Mesothelial cell of epicardium (in vitro differentiated cells): ENCODE results near the gene AUNIP. TPM values are rescaled to one million over a fixed set of nuclear protein-coding genes. Genes with fewer than 3 reads are reported as not detected.
"Not testable (repeated sequence)": the region's sequence is repeated elsewhere in the genome, so short reads cannot be mapped to it uniquely, and the experiment has no call there.

ENCODE experiments used
- DNase-seq, 2 experiments: peaks; one replicate each; pipeline ENCODE4 v3.0.0; 2021; ENCODE audit warnings: low spot score in 2 of 2; ENCODE audit not compliant: unreplicated experiment in 2 of 2
- H3K27ac Mint-ChIP-seq: 2 replicates; pipeline ENCODE4 v1.8.0; 2021; ENCODE audit warnings: mixed read lengths
- H3K27me3 Mint-ChIP-seq: 2 replicates; pipeline ENCODE4 v1.8.0; 2021; ENCODE audit warnings: low read depth, mixed read lengths
- H3K36me3 Mint-ChIP-seq: 2 replicates; pipeline ENCODE4 v1.8.0; 2021; ENCODE audit warnings: mixed read lengths
- H3K4me1 Mint-ChIP-seq: 2 replicates; pipeline ENCODE4 v1.8.0; 2021; ENCODE audit warnings: mixed read lengths
- H3K4me3 Mint-ChIP-seq: 2 replicates; pipeline ENCODE4 v1.8.0; 2021; ENCODE audit warnings: mild to moderate bottlenecking, moderate library complexity, mixed read lengths
- H3K9me3 Mint-ChIP-seq: 2 replicates; pipeline ENCODE4 v1.8.0; 2021; ENCODE audit warnings: mixed read lengths
- total RNA-seq: library from RNA; stranded (reverse); gene quantifications from 3 replicates; pipeline ENCODE4 v1.2.1, GENCODE V29; 2021
- TF ChIP-seq, protein P1 (sequence below): fragments of 200-600 bp; sonication (generic); IDR thresholded peaks from one replicate; pipeline ENCODE4 v1.5.0; 2021; ENCODE audit warnings: antibody characterized with exemption; ENCODE audit not compliant: unreplicated experiment

The AUNIP gene
- total RNA-seq, 1 donor from 2014 or later: 2.7 TPM

DNA sequence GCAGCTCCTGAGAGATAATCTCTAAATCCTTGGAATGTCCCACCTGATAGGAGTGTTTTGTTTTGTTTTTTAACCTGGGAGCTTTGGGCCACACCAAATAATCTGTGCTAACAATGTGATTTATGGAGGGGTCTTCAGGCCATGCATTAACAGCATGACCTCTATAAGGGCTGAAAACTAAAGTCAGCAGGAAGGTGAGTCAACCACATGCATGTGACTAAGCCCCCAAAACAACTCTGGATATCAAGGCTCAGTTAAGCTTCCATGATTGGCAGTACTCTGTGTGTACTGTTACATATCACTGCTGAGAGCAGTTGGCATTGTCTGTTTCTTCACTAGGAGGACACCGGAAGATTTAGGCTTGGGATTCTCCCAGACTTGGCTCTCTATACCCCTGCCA lies 10.7 kb downstream of the AUNIP start:
- no peaks in the 10 kb centered on the region for H3K27me3 Mint-ChIP-seq
- no peaks in the 10 kb centered on the region for H3K4me1 Mint-ChIP-seq

DNA sequence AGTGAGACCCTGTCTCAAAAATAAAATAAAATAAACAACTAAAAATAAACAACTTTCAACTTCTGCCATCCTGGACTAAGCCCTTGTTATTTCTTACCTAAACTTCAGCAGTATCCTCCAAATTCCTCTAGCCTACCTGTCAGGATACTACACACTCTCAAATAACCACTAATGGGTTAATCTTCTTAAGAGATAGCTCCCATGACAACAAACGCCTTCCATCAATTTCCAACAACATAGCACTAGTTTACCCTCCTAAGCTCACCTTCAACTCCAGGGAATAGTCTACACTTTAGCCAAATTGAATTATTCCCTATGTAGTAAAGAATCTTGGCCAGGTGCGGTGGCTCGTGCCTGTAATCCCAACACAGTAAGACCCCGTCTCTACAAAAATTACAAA lies 11.3 kb downstream of the AUNIP start:
- peaks cover 8% of the 10 kb centered on the region for H3K9me3 Mint-ChIP-seq
- no peak overlapping the region for H3K4me3 Mint-ChIP-seq
- TF ChIP-seq, protein P1, sequence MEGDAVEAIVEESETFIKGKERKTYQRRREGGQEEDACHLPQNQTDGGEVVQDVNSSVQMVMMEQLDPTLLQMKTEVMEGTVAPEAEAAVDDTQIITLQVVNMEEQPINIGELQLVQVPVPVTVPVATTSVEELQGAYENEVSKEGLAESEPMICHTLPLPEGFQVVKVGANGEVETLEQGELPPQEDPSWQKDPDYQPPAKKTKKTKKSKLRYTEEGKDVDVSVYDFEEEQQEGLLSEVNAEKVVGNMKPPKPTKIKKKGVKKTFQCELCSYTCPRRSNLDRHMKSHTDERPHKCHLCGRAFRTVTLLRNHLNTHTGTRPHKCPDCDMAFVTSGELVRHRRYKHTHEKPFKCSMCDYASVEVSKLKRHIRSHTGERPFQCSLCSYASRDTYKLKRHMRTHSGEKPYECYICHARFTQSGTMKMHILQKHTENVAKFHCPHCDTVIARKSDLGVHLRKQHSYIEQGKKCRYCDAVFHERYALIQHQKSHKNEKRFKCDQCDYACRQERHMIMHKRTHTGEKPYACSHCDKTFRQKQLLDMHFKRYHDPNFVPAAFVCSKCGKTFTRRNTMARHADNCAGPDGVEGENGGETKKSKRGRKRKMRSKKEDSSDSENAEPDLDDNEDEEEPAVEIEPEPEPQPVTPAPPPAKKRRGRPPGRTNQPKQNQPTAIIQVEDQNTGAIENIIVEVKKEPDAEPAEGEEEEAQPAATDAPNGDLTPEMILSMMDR: no peak
- DNase-seq: no peak
- no peaks in the 10 kb centered on the region for H3K27me3 Mint-ChIP-seq
- peaks cover 2% of the 10 kb centered on the region for H3K36me3 Mint-ChIP-seq
- H3K27ac Mint-ChIP-seq: no peak overlapping the region
- H3K4me1 Mint-ChIP-seq: no peaks in the 10 kb centered on the region

More for the DNA sequence above, 10.7 kb downstream of the AUNIP start:
- Mint-ChIP-seq H3K9me3 (peaks cover 8% of the 10 kb centered on the region), H3K4me3 (no peak overlapping the region), H3K27ac (no peak overlapping the region), H3K36me3 (peaks cover 2% of the 10 kb centered on the region)
- no peak for DNase-seq
- TF ChIP-seq, protein P1: no peak

DNA sequence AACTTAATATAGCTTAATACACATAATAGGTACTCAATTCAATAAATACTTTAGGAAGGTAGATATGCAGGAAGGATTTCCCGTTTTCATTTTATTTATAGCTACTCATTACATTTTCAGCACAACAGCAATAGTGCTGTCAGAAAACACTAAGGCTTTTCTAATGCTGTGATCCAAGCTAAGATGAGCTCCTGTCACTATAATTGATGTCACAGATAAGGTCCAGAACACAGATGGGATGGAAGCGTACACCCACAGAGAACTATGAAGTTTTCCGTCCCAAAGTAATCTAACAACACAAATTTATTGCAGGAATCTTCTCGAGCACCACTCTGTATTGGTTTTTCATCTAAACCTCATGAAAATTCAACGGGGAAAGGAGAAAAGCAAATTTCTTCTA lies 13.6 kb downstream of the AUNIP start:
- TF ChIP-seq, protein P1: no peak
- no peak overlapping the region for H3K27ac Mint-ChIP-seq
- H3K4me1 Mint-ChIP-seq: no peaks in the 10 kb centered on the region
- H3K9me3 Mint-ChIP-seq: peaks cover under 1% of the 10 kb centered on the region
- DNase-seq: no peak
- no peaks in the 10 kb centered on the region for H3K27me3 Mint-ChIP-seq
- no peaks in the 10 kb centered on the region for H3K36me3 Mint-ChIP-seq
- H3K4me3 Mint-ChIP-seq: no peak overlapping the region

DNA sequence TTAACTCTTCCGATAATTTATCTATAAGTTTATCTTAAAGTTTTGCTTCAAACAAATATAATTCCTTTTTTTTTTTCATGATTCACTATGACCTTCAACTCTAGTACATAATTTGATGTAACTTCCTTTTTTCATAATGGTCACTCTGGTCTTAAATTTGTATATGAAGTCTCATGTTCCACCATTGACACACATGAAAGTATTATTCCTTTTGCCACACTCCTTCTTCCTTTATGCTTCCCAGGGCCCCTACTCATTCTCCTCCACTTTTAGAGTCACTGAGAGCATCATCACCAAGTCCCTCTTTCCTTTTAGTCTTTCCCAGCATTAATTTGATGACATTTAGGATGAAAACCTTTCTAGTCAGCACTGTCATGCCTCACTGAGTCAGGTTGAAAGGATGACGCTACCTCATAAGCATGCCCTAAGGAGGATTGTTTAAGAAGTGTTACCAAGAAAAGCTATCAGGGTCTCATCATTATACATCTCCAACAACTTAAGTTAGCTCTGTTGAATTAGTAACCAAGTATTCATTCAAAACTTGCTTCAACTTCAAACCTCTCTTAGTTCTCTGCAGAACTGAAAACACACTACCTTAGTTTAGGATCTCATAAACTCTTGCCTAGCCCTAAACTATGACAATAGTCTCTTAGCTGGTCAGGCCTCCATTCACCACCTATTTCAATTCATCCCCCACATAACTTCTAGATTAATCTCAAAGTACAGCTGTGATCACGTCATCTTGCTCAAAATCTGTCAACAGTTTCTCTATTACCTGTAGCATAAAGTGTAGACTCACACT lies 14.5 kb downstream of the AUNIP start:
- no peak overlapping the region for H3K27ac Mint-ChIP-seq
- peaks cover 3% of the 10 kb centered on the region for H3K36me3 Mint-ChIP-seq
- no peak overlapping the region for H3K4me3 Mint-ChIP-seq
- no peaks in the 10 kb centered on the region for H3K27me3 Mint-ChIP-seq
- H3K4me1 Mint-ChIP-seq: no peaks in the 10 kb centered on the region
- TF ChIP-seq, protein P1: no peak
- no peak for DNase-seq
- H3K9me3 Mint-ChIP-seq: peaks cover 7% of the 10 kb centered on the region

DNA sequence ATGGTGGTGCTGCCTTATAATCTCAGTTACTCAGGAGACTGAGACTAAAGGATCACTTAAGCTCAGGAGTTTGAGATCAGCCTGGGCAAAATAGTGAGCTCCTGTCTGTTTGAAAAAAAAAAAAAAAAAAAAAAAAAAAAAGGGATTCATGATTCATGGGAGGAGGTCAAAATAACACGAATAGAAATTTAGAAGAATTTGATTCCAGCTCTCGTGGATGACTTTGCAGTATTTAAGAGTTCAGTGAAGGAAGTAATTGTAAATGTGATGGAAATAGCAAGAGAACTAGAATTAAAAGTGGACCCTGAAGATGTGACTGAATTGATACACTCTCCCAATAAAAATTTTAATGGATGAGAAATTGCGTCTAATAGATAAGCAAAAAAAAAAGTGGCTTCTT lies 15.8 kb downstream of the AUNIP start:
- Mint-ChIP-seq H3K27me3 (no peaks in the 10 kb centered on the region), H3K4me1 (no peaks in the 10 kb centered on the region), H3K4me3 (no peak overlapping the region)

DNA sequence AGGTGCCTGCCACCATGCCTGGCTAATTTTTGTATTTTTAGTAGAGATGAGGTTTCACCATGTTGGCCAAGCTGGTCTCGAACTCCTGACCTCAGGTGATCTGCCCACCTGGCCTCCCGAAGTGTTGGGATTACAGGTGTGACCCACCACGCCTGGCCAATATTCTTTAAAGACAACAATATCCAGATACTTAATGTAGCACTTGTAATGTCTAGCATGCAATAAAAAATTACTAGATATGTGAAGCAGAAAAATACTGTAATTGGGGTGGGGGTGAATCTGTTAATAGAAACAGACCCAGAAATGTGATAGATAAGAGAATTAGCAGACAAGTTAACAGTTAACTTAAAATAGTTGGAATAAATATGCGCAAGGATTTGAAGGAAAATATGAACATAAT lies 19.4 kb downstream of the AUNIP start:
- not testable (repeated sequence) for H3K9me3 Mint-ChIP-seq, DNase-seq, H3K27me3 Mint-ChIP-seq, H3K4me1 Mint-ChIP-seq, H3K4me3 Mint-ChIP-seq, H3K36me3 Mint-ChIP-seq, H3K27ac Mint-ChIP-seq

More for the DNA sequence above, 15.8 kb downstream of the AUNIP start:
- Mint-ChIP-seq H3K9me3 (peaks cover 7% of the 10 kb centered on the region), H3K36me3 (peaks cover 9% of the 10 kb centered on the region), H3K27ac (no peak overlapping the region)
- no peak for DNase-seq
- TF ChIP-seq, protein P1: no peak
